OCI-LY3 (cell line): Measurements from ENCODE around the gene SEMA4A.

Source experiments
- H2AFZ ChIP-seq: fragments of 200-600, 300-600 bp; shearing (Covaris generic); 2 replicates; pipeline ENCODE4 v1.6.0; 2014; ENCODE audit warnings: antibody characterized with exemption, low read depth, low read length
- H3K27ac ChIP-seq: fragments of 200-600, 300-600 bp; sonication (generic); 2 replicates; pipeline ENCODE4 v1.5.1; 2014; ENCODE audit warnings: mild to moderate bottlenecking, low read length, moderate library complexity, mixed read lengths
- H3K27me3 ChIP-seq: fragments of 200-600, 300-600 bp; sonication (generic); 2 replicates; pipeline ENCODE4 v1.6.1; 2014; ENCODE audit warnings: low read depth, low read length, mixed read lengths
- H3K36me3 ChIP-seq: fragments of 200-600, 300-600 bp; sonication (generic); replicated peaks from 2 replicates; pipeline ENCODE3; 2014; ENCODE audit warnings: low read depth, low read length, mixed read lengths
- H3K4me1 ChIP-seq: fragments of 300-600, 200-600 bp; sonication (generic); 2 replicates; pipeline ENCODE4 v1.6.1; 2014; ENCODE audit warnings: low read length, mixed read lengths
- H3K4me2 ChIP-seq: fragments of 200-600, 300-600 bp; sonication (generic); 2 replicates; pipeline ENCODE4 v1.6.1; 2014; ENCODE audit warnings: low read length, mixed read lengths
- H3K4me3 ChIP-seq: fragments of 300-600, 200-600 bp; sonication (generic); 2 replicates; pipeline ENCODE4 v1.5.1; 2014; ENCODE audit warnings: antibody characterized with exemption, mild to moderate bottlenecking, low read length, moderate library complexity
- H3K79me2 ChIP-seq: fragments of 300-600, 200-600 bp; shearing (Covaris generic); 2 replicates; pipeline ENCODE4 v1.6.1; 2014; ENCODE audit warnings: mild to moderate bottlenecking, low read length, mixed read lengths
- H3K9ac ChIP-seq: fragments of 300-600, 200-600 bp; shearing (Covaris generic); 2 replicates; pipeline ENCODE4 v1.6.0; 2014; ENCODE audit warnings: mild to moderate bottlenecking, low read length, moderate library complexity
- H3K9me3 ChIP-seq: fragments of 200-600, 300-600 bp; shearing (Covaris generic); 2 replicates; pipeline ENCODE4 v1.6.1; 2014; ENCODE audit warnings: low read length, mixed read lengths; ENCODE audit not compliant: insufficient read depth
- H4K20me1 ChIP-seq: fragments of 200-600, 300-600 bp; sonication (generic); 2 replicates; pipeline ENCODE4 v1.6.1; 2016; ENCODE audit warnings: low read length, mixed read lengths; ENCODE audit not compliant: insufficient read depth
- EZH2phosphoT487 ChIP-seq: fragments of 200-600 bp; shearing (Covaris generic); IDR thresholded peaks from 2 replicates; pipeline ENCODE4 v1.6.1; 2018; ENCODE audit warnings: antibody characterized with exemption, mixed run types, low read depth
- TF ChIP-seq, protein P1 (sequence below): fragments of 200-600, 300-600 bp; sonication (generic); IDR thresholded peaks from 2 replicates; pipeline ENCODE4 v1.5.1; 2014; ENCODE audit warnings: antibody characterized with exemption, low read length, low read depth

SEMA4A gene

GRCh38 chr1:156160000-156160742 is 6.8 kb downstream of the SEMA4A start:
- Histone ChIP-seq H3K9ac (no peak overlapping the region), H3K4me2 (no peak overlapping the region), H3K27me3 (no peaks in the 10 kb centered on the region), H2AFZ (no peak overlapping the region), H3K9me3 (no peaks in the 10 kb centered on the region), H3K4me1 (peaks cover 23% of the 10 kb centered on the region), H3K27ac (no peak overlapping the region), H3K36me3 (peaks cover 13% of the 10 kb centered on the region), H4K20me1 (no peaks in the 10 kb centered on the region), H3K79me2 (no peaks in the 10 kb centered on the region), H3K4me3 (no peak overlapping the region)
- TF ChIP-seq, protein P1, sequence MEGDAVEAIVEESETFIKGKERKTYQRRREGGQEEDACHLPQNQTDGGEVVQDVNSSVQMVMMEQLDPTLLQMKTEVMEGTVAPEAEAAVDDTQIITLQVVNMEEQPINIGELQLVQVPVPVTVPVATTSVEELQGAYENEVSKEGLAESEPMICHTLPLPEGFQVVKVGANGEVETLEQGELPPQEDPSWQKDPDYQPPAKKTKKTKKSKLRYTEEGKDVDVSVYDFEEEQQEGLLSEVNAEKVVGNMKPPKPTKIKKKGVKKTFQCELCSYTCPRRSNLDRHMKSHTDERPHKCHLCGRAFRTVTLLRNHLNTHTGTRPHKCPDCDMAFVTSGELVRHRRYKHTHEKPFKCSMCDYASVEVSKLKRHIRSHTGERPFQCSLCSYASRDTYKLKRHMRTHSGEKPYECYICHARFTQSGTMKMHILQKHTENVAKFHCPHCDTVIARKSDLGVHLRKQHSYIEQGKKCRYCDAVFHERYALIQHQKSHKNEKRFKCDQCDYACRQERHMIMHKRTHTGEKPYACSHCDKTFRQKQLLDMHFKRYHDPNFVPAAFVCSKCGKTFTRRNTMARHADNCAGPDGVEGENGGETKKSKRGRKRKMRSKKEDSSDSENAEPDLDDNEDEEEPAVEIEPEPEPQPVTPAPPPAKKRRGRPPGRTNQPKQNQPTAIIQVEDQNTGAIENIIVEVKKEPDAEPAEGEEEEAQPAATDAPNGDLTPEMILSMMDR, result no peak
- TF ChIP-seq EZH2phosphoT487, result no peak

DNA sequence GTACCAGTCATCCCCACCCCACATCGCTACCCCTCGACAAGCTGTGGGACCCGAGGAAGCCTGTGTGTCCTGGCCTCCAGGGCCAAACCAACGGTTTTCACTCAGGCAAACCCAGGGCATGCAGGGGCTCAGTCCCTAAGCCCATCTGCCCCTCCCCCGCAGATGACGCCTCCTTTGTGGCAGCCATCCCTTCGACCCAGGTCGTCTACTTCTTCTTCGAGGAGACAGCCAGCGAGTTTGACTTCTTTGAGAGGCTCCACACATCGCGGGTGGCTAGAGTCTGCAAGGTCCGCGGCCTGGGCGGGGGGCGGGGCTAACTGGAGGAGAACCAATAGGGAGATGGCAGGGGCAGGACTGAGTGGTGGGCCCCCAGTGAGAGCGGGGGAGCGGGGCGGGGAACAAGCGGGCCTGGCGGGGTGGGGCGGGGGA is 7.4 kb downstream of the SEMA4A start:
- H4K20me1 ChIP-seq, result no peaks in the 10 kb centered on the region
- H3K36me3 ChIP-seq, result peaks cover 18% of the 10 kb centered on the region
- no peaks in the 10 kb centered on the region for H3K27me3 ChIP-seq
- no peak overlapping the region for H3K9ac ChIP-seq
- no peak overlapping the region for H3K4me2 ChIP-seq
- no peaks in the 10 kb centered on the region for H3K79me2 ChIP-seq
- H3K27ac ChIP-seq, result no peak overlapping the region
- H3K4me1 ChIP-seq, result peaks cover 20% of the 10 kb centered on the region
- H3K4me3 ChIP-seq, result no peak overlapping the region
- H3K9me3 ChIP-seq, result no peaks in the 10 kb centered on the region
- no peak overlapping the region for H2AFZ ChIP-seq
- TF ChIP-seq, protein P1, result no peak
- TF ChIP-seq EZH2phosphoT487, result no peak

- no peaks in the 10 kb centered on the region for H3K9me3 ChIP-seq
- H3K79me2 ChIP-seq, result no peaks in the 10 kb centered on the region
- H3K36me3 ChIP-seq, result peaks cover 18% of the 10 kb centered on the region
- no peak overlapping the region for H3K9ac ChIP-seq
- no peak overlapping the region for H3K27ac ChIP-seq
- H3K27me3 ChIP-seq, result no peaks in the 10 kb centered on the region
- no peak overlapping the region for H3K4me2 ChIP-seq
- no peaks in the 10 kb centered on the region for H4K20me1 ChIP-seq
- TF ChIP-seq, protein P1, result no peak
- no peak for TF ChIP-seq EZH2phosphoT487
- no peak overlapping the region for H2AFZ ChIP-seq
- peaks cover 10% of the 10 kb centered on the region; the same call in 1 of the 2 replicates for H3K4me1 ChIP-seq
- no peak overlapping the region for H3K4me3 ChIP-seq
Measured at GRCh38 chr1:156162430-156163037, 9.1 kb downstream of the SEMA4A start.

DNA sequence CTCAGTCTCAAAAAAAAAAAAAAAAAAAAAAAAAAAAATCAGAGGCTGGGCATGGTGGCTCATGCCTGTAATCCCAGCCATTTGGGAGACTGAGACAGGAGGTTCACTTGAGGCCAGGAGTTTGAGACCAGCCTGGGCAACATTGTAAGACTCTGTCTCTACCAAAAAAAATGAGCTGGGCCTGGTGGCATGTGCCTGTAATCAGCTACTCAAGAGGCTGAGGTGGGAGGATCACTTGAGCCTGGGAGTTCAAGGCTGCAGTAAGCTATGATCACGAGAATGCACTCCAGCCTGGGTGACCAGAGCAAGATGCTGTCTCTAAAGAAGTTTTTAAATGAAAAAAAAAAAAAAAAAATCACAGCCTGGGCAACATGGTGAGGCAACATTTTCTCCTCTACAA is 10.3 kb downstream of the SEMA4A start:
- H3K36me3 ChIP-seq, result peaks cover 18% of the 10 kb centered on the region
- no peak overlapping the region for H3K4me3 ChIP-seq
- TF ChIP-seq, protein P1, result no peak
- no peak for TF ChIP-seq EZH2phosphoT487
- H3K9ac ChIP-seq, result no peak overlapping the region
- H4K20me1 ChIP-seq, result no peaks in the 10 kb centered on the region
- peaks cover 5% of the 10 kb centered on the region; the same call in 1 of the 2 replicates for H3K4me1 ChIP-seq
- no peak overlapping the region for H3K27ac ChIP-seq
- no peak overlapping the region for H3K4me2 ChIP-seq
- no peak overlapping the region for H2AFZ ChIP-seq
- H3K27me3 ChIP-seq, result no peaks in the 10 kb centered on the region
- no peaks in the 10 kb centered on the region for H3K79me2 ChIP-seq
- H3K9me3 ChIP-seq, result no peaks in the 10 kb centered on the region
